ENCODE data around the gene B4GAT1.
"Not testable (repeated sequence)": the region's sequence is repeated elsewhere in the genome, so short reads cannot be mapped to it uniquely, and the experiment has no call there.

The B4GAT1 gene

GRCh38 chr11:66311965-66312548, 35.4 kb downstream of the B4GAT1 start:
- DNase-seq (ENCODE audit: low read depth in 1 of 2, low spot score in 1 of 2): peak; percentile 90 to 96

GRCh38 chr11:66311470-66311964, 35.9 kb downstream of the B4GAT1 start:
- no peak for DNase-seq (ENCODE audit: low read depth in 1 of 2, low spot score in 1 of 2)

GRCh38 chr11:66310803-66311440, 36.5 kb downstream of the B4GAT1 start:
- not testable (repeated sequence) for DNase-seq (ENCODE audit: low read depth in 1 of 2, low spot score in 1 of 2)

GRCh38 chr11:66310324-66310723, 37.1 kb downstream of the B4GAT1 start:
- no peak for DNase-seq (ENCODE audit: low read depth in 1 of 2, low spot score in 1 of 2)

- no peak for DNase-seq (ENCODE audit: low read depth in 1 of 2, low spot score in 1 of 2)
Measured at GRCh38 chr11:66309475-66309874, 38.0 kb downstream of the B4GAT1 start.

GRCh38 chr11:66302656-66303055, 44.8 kb downstream of the B4GAT1 start:
- no peak for DNase-seq (ENCODE audit: low read depth in 1 of 2, low spot score in 1 of 2)

- no peak for DNase-seq (ENCODE audit: low read depth in 1 of 2, low spot score in 1 of 2)
Measured at GRCh38 chr11:66299186-66299585, 48.2 kb downstream of the B4GAT1 start.

GRCh38 chr11:66297610-66298009, 49.8 kb downstream of the B4GAT1 start:
- DNase-seq (ENCODE audit: low read depth in 1 of 2, low spot score in 1 of 2): no peak

Data from stimulated activated CD4-positive, alpha-beta T cell treated with anti-CD3 and anti-CD28 coated beads, Interleukin-15, amount 100 ng/mL, for 1 hour (primary cell).